WTC11 (cell line): ENCODE measurements around the gene STAT1.

Experiments used
- CREB1 ChIP-seq: sonication (generic); formaldehyde crosslinking; IDR thresholded peaks from 2 replicates; pipeline ENCODE4 v1.8.0; 2023; ENCODE audit warnings: mild to moderate bottlenecking, missing genetic modification reagents
- E2F1 ChIP-seq: sonication (generic); formaldehyde crosslinking; IDR thresholded peaks from 2 replicates; pipeline ENCODE4 v1.8.0; 2022; ENCODE audit warnings: mild to moderate bottlenecking, missing genetic modification reagents
- FOXJ3 ChIP-seq: sonication (generic); formaldehyde crosslinking; IDR thresholded peaks from 2 replicates; pipeline ENCODE4 v1.9.0; 2021; ENCODE audit warnings: missing genetic modification reagents, mild to moderate bottlenecking, borderline replicate concordance
- HMGA2 ChIP-seq: fragments of 250-450 bp; sonication (Bioruptor Pico); IDR thresholded peaks from 2 replicates; pipeline ENCODE4 v1.4.0; 2021; ENCODE audit warnings: mild to moderate bottlenecking, moderate library complexity
- JUN ChIP-seq: sonication (generic); formaldehyde crosslinking; IDR thresholded peaks from 2 replicates; pipeline ENCODE4 v1.8.0; 2023; ENCODE audit warnings: mild to moderate bottlenecking, missing genetic modification reagents
- NFYB ChIP-seq: sonication (generic); formaldehyde crosslinking; conservative IDR thresholded peaks from 2 replicates; pipeline ENCODE4 v1.8.0; 2022; ENCODE audit warnings: low read depth, missing genetic modification reagents
- SP1 ChIP-seq: sonication (generic); formaldehyde crosslinking; conservative IDR thresholded peaks from 2 replicates; pipeline ENCODE4 v1.8.1; 2022; ENCODE audit warnings: missing genetic modification reagents
- USF2 ChIP-seq: sonication (generic); formaldehyde crosslinking; IDR thresholded peaks from 2 replicates; pipeline ENCODE4 v1.8.1; 2023; ENCODE audit warnings: mild to moderate bottlenecking, missing genetic modification reagents, moderate library complexity
- ZBTB21 ChIP-seq: sonication (generic); formaldehyde crosslinking; IDR thresholded peaks from 2 replicates; pipeline ENCODE4 v1.8.1; 2023; ENCODE audit warnings: mild to moderate bottlenecking, missing genetic modification reagents, borderline replicate concordance
- ZNF317 ChIP-seq: sonication (generic); formaldehyde crosslinking; IDR thresholded peaks from 2 replicates; pipeline ENCODE4 v1.8.1; 2023; ENCODE audit warnings: low read depth, mild to moderate bottlenecking, moderate library complexity, missing genetic modification reagents, borderline replicate concordance
- ZNF396 ChIP-seq: fragments of 250-450 bp; sonication (Bioruptor Pico); IDR thresholded peaks from 2 replicates; pipeline ENCODE4 v1.8.0; 2021; ENCODE audit warnings: mild to moderate bottlenecking, moderate library complexity, borderline replicate concordance
- TF ChIP-seq, protein P1 (sequence below): fragments of 200-600 bp; IDR thresholded peaks from 2 replicates; pipeline ENCODE4 v1.8.0; 2022; ENCODE audit warnings: antibody characterized with exemption

DNA sequence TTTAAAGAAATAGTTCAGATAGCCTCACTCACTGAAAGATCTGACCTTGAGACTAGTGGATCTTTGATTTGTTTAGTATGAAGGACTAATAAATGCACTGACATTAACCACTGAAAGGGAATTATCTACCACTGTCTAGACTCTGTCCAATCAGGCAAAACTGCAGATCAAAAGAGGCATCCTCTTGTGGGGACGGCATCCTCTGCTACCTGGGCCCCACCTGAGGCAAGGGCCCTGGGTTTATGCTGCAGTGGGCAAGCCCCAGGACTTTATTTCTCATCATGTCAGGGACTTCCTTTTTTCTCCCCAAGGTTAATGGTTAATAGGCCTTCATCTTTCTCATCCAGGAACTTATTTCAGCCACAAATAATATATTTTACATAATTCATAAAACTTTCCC is 32.2 kb downstream of the STAT1 start:
- TF ChIP-seq ZNF317 (CRISPR knock-in tag), result no peak
- TF ChIP-seq, protein P1, sequence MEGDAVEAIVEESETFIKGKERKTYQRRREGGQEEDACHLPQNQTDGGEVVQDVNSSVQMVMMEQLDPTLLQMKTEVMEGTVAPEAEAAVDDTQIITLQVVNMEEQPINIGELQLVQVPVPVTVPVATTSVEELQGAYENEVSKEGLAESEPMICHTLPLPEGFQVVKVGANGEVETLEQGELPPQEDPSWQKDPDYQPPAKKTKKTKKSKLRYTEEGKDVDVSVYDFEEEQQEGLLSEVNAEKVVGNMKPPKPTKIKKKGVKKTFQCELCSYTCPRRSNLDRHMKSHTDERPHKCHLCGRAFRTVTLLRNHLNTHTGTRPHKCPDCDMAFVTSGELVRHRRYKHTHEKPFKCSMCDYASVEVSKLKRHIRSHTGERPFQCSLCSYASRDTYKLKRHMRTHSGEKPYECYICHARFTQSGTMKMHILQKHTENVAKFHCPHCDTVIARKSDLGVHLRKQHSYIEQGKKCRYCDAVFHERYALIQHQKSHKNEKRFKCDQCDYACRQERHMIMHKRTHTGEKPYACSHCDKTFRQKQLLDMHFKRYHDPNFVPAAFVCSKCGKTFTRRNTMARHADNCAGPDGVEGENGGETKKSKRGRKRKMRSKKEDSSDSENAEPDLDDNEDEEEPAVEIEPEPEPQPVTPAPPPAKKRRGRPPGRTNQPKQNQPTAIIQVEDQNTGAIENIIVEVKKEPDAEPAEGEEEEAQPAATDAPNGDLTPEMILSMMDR, result no peak
- no peak for TF ChIP-seq ZBTB21 (CRISPR knock-in tag)
- no peak for TF ChIP-seq FOXJ3 (CRISPR knock-in tag)
- no peak for TF ChIP-seq NFYB (CRISPR knock-in tag)
- no peak for TF ChIP-seq SP1 (CRISPR knock-in tag)
- TF ChIP-seq JUN (CRISPR knock-in tag), result no peak
- no peak for TF ChIP-seq ZNF396 (CRISPR knock-in tag)
- no peak for TF ChIP-seq HMGA2
- no peak for TF ChIP-seq CREB1 (CRISPR knock-in tag)
- TF ChIP-seq USF2 (CRISPR knock-in tag), result no peak
- TF ChIP-seq E2F1, result no peak
